ENCODE results near the gene BRD1. TPM values are rescaled to one million over a fixed set of nuclear protein-coding genes. Genes with fewer than 3 reads are reported as not detected.

The BRD1 gene
- total and polyA plus RNA-seq, 9 of the 15 experiments (the other 6 are each of a cell fraction or from before 2014, with no cell fraction given): 0.42 to 17.6 (median 5.5) TPM

GRCh38 chr22:49867303-49868265 is 39.9 kb upstream of the BRD1 start:
- Histone ChIP-seq H3K9me3 (replicated peaks; ENCODE audit: control insufficient read depth, insufficient read depth, low read depth, low read length) (peaks cover 3% of the 10 kb centered on the region), H3K9ac (ENCODE audit: insufficient read depth in 1 of 2, low read depth in 2 of 2, low read length in 2 of 2) (no peak overlapping the region), H2AFZ (ENCODE audit: low read depth, low read length) (no peak overlapping the region), H3K79me2 (ENCODE audit: control insufficient read depth, insufficient read depth, low read length) (peaks cover 82% of the 10 kb centered on the region), H3K27ac (ENCODE audit: extremely low read depth, low read depth, low read length) (no peak overlapping the region), H3K4me2 (ENCODE audit: insufficient read depth, low read length) (no peak overlapping the region), H3K4me3 (no peak overlapping the region), H3K27me3 (ENCODE audit: control insufficient read depth in 2 of 2, insufficient read depth in 2 of 2, low read length in 2 of 2) (no peaks in the 10 kb centered on the region), H3K9me1 (ENCODE audit: control insufficient read depth, insufficient read depth, low read length) (no peaks in the 10 kb centered on the region), H3K4me1 (replicated peaks in 1 of 2; ENCODE audit: control insufficient read depth in 2 of 2, insufficient read depth in 2 of 2, low read length in 2 of 2) (peaks cover 2 to 6% of the 10 kb centered on the region in 2 experiments; a peak in 4 of 5 replicates), H4K20me1 (replicated peaks; ENCODE audit: control insufficient read depth, insufficient read depth, low read length) (no peaks in the 10 kb centered on the region; the same call in 1 of the 2 replicates), H3K36me3 (ENCODE audit: control insufficient read depth, insufficient read depth, low read length) (peaks cover 5% of the 10 kb centered on the region; the same call in 2 of the 3 replicates)
- 91% methylated on average over 15 of the region's 18 CpGs for WGBS (ENCODE audit: insufficient coverage, low coverage, missing lambda C conversion rate)
- TF ChIP-seq, protein P1, sequence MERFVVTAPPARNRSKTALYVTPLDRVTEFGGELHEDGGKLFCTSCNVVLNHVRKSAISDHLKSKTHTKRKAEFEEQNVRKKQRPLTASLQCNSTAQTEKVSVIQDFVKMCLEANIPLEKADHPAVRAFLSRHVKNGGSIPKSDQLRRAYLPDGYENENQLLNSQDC (CRISPR knock-in tag; IDR thresholded peaks at IDR 0.05): no peak
- TF ChIP-seq ZNF23 (CRISPR knock-in tag; IDR thresholded peaks at IDR 0.05) (no peak), PATZ1 (CRISPR knock-in tag; IDR thresholded peaks at IDR 0.05; ENCODE audit: borderline replicate concordance) (no peak), HDAC8 (tag; IDR thresholded peaks at IDR 0.05) (no peak), ZFP30 (CRISPR knock-in tag; IDR thresholded peaks at IDR 0.05; ENCODE audit: borderline replicate concordance) (no peak), ZMIZ1 (IDR thresholded peaks at IDR 0.05; ENCODE audit: low read depth in 2 of 2, low read length in 2 of 2) (no peak), ZNF830 (CRISPR knock-in tag; IDR thresholded peaks at IDR 0.05) (no peak)
- intact Hi-C loops (cut with micrococcal nuclease): no loop called here
- DNase-seq (ENCODE audit: extremely low read depth in 1 of 4, low spot score in 3 of 4) (no peak), FAIRE-seq (no peak), ATAC-seq (no peak)
- in situ Hi-C loops (cut with MboI): no loop called here
- BruUV-seq (replicated peaks): no TSS peak
- ChIA-PET POLR2A (interaction anchor here (0.8 kb wide), 1 partner anchor 38 kb away, joined by 4 read pairs; no protein-coding TSS in a partner anchor), CTCF (ENCODE audit: low intra/inter-chr PET ratio) (no interaction called here)

All from K562 (cell line).